Caki2 (cell line): ENCODE measurements around the gene PTPRK. TPM values are rescaled to one million over a fixed set of nuclear protein-coding genes. Genes with fewer than 3 reads are reported as not detected.

Experiments
- DNase-seq: peaks from one replicate; pipeline ENCODE4 v3.0.0-alpha.2; 2015; ENCODE audit warnings: low read depth
- in situ Hi-C: cut with HindIII; loops from 2 replicates; pipeline ENCODE4 v1.10.0; 2016; ENCODE audit warnings: low sequenced_read_pairs, low pct_unique_long_range_greater_than_20kb, mixed read lengths
- total RNA-seq: library from RNA; depleted of rRNA; stranded (reverse); fragments of >200 nt; shearing (Covaris generic); gene quantifications from 2 replicates; pipeline ENCODE4 v1.2.3, GENCODE V29; 2014; ENCODE audit warnings: low replicate concordance

Gene PTPRK
- total RNA-seq, 1 experiment from 2014 or later: 32.6 TPM

DNA sequence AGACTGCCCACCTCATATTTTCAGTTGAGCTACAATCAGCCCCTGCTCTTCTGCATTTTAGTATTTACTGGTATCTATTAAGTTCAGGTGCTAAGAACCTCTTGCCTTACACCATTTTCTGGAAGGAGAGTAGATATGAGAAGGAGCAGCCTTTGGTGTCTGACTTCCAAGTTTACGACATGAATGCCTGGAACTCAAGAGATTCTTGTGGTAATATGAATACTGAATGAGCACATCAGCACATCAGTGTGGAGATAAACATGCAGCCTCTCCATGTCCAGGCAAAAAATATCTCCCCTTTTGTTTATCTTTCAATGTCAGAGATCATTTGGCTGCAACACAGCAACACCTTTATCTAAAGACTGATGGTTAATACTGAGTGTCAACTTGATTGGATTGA, 553.8 kb downstream of the PTPRK start:
- DNase-seq: no peak
- in situ Hi-C loops: no loop called here

DNA sequence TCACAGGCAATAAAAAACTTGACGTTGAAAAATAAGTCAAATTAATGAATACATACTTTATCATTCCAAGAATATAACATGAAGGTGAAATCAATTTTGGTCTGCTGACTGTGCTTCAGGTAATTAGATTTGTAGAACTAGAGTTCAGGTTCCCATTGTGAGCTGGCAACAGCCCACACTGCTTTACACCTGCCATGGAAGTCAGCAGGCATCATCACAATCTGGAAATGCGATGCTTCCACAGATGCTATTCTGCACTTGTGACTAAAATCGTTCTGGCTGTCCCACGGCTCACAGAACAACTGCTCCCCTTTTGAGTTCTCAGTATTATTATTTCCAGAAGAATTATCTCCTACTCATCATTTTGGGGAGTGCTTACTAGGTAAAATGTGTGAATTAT, 556.9 kb downstream of the PTPRK start:
- in situ Hi-C loops: no loop called here
- no peak for DNase-seq

DNA sequence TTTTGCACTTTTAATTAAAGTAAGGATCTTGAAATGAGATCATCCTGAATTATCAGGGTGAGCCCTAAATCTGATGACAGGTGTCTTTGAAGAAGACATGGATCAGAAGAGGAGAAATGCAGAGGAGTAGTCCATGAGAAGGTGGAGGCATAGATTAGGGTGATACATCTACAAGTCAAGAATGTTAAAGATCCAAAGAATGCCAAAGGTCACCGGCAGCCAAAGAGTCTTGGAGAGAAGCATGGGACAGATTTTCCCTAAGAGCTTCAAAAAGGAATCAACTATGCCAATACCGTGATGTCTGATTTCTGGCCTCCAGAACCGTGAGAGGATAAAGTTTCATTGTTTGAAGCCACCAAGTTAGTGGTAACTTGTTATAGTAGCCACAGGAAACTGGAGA, 560.5 kb downstream of the PTPRK start:
- in situ Hi-C loops: no loop called here
- no peak for DNase-seq

DNA sequence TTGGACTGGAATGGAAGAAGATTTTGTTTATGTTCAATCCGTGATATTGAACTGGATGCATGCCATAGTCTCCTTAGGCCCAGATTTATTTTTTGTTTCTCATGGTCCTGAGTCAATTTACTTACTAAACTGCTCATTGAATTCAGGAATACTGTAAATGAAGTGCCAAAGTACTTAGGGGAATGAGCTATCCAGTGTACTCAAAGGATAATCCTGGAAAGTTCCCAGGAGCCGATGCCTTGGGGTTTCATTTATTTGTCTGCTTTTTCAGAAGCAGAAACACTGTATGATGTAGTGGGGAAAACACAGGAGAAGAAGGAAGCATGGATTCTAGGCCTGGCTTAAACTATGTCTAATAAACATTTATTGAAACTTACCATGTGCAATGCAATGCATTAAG, 563.4 kb downstream of the PTPRK start:
- DNase-seq: no peak
- in situ Hi-C loops: no loop called here

DNA sequence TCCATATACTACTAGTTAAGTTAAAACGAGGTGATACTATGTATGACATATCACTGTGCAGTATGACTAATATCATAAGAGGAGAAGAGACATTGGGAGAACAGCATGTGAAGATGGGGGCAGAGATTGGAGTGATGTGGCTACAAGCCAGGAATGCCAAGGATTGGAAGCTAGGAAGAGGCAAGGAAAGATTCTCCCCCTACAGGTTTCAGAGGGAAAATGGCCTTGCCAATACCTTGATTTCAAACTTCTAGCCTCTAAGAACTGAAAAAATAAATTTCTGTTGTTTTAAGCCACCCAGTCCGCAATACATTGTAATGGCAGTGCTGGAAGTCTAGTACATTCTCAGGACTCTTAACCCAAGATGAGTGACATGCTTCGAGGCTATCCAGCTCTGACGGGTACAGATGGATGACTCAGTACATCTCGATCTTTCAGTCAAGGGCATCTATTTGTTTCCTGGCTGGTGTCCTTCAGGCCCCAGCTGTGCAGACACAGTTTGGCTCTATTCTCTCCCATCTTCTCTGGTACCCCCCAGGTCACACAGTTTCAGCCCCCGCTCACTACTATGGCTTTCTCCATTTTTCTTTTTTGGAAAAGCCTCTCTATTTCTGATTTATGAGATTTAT, 564.0 kb downstream of the PTPRK start:
- DNase-seq: no peak
- in situ Hi-C loops: no loop called here

DNA sequence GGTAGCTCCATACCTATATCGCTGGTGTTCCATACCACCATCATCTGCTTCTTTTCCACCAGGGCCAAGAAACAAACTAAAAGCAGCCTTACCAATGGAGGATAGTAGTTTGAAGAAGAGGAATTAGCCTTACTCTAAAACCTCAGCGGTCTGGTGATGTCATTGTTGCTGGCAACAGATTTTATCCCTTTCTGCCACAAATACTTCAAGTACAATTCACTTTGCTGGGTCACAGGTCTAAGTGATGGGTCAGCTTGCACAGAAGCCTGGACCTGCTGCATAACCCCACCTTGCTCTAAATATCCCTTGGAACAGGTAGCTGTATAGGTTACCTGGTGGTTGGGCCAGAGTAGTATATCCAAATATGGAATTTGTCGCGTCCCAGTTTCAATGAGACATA, 566.3 kb downstream of the PTPRK start:
- DNase-seq: no peak
- in situ Hi-C loops: no loop called here

DNA sequence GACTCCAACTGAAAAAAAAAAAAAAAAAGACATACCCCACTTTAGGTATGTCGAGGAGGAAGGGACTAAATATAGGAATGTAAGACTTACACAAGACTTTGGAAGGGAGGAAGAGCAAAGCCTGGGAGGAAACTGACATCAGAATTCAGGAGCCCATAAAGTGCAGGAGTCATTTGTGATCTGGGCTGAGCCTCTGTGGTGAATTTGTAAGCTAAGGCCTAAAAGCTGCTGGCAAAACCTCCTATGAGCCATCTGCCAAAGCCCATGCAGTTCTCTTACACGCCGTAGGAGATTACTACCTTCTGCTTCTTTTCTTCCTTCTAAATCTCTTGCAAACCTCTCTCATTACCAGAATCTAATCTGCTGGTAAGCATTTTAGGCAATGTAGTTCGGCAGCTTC, 567.6 kb downstream of the PTPRK start:
- in situ Hi-C loops: no loop called here

DNA sequence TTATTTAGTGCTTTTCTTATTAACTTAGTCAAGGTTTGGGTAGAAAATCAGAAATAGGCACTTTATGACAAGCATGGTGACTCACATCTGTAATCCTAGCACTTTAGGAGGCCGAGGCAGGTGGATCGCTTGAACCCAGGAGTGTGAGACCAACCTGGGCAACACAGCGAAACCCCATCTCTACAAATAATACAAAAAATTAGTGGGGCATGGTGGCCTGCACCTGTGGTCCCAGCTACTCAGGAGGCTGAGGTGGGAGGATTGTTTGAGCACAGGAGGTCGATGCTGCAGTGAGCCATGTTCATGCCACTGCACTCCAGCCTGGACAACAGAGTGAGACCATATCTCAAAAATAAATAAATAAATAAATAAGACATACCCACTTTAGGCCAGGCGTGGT, 568.2 kb downstream of the PTPRK start:
- no peak for DNase-seq
- in situ Hi-C loops: no loop called here

More for the DNA sequence above, 567.6 kb downstream of the PTPRK start:
- no peak for DNase-seq

DNA sequence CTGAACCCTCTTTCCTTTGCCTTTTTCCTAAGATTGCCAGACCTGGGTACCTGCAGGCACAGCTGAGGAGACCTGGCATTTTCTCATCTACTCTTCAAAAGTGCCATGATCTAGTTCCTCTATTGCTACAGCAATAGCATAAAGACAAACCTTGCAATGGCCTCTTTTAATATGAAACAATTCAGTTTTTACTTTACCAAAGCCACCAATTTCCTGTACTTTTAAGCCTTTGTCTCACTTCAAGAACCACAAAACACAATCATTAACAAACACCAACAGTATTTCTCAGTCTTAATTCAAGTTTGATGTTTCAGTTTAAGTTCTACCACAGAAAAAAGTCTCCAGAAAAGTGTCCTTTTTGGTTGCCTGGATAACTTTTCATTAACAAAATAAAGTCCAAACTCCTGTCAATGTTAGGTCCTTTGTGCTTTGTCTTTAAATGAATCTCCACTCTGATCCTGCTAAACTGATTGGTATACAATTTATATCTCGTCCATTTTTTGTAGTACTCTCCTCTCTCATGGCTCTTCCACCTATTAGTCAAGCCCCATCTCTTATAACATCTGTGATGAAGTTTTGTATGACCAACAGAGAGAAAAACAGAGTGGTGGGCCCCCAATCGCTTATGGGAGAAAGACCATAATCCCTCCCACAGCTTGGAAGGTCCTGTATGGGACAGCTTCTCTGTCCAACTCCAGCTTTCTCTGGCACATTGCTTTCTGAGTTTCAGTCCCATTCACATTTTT, 569.1 kb downstream of the PTPRK start:
- no peak for DNase-seq
- in situ Hi-C loops: no loop called here

DNA sequence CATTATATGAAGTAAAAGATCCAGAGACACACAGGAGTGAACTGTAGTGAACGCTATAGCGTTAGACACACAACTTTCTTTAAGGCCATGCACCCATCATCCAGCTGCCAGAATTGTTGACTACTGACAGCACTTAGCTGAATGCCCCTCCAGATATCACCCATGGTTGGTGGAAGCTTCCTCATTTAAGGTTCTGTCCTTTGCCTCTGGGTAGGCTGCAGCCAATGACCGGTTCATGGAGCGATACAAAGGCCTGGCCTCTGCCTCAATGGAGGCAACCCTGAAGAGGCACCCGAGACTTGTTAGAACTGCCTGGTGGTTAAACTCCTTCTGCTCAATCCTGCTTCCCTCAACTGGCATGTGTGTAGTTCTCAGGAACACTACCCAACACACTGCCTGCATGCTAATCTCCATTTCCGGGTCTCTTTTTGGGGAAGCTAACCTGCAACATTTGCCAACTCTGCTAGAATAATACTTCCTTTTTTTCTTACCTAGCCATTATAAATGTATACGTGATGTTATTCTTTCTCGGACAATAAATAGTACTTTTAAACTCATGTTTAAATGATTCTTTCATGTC, 569.7 kb downstream of the PTPRK start:
- no peak for DNase-seq
- in situ Hi-C loops: no loop called here

DNA sequence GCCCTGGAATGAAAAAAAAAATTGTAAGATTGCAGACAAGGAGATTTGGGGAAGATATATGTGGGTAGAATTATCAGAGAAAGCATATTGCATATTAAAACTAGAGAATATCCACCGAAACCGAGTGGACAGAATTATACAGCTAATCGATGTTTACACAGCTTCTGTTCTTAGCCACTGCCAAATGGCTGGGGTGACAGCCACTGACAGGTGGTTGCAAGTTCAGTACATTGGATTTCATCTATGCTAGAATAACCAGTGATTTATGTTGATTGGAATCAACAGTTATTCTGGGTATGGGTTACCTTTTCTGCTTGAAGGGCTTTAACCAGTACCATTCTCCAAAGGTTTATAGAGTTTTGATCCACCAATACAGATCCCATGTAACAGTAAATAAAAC, 571.1 kb downstream of the PTPRK start:
- in situ Hi-C loops: no loop called here
- DNase-seq: no peak

DNA sequence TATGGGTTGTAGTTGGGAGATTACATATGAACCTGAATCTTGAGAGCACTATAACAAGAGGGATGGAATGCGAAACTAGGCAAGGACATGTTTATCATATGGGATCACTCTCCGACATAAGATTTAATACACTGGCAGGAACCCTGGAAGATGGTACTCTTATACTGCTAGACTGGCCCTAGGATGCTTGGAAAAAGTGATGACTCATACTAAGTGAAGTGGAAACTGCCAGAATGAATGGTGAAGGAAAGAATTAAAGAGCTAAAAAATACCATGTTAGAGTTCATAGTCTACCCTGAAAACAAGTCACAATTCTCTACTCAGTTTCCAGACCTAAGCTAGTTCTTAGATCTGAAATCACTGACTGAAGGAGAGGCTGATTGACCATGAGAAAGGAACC, 574.0 kb downstream of the PTPRK start:
- in situ Hi-C loops: no loop called here
- peak; percentile 16 for DNase-seq

DNA sequence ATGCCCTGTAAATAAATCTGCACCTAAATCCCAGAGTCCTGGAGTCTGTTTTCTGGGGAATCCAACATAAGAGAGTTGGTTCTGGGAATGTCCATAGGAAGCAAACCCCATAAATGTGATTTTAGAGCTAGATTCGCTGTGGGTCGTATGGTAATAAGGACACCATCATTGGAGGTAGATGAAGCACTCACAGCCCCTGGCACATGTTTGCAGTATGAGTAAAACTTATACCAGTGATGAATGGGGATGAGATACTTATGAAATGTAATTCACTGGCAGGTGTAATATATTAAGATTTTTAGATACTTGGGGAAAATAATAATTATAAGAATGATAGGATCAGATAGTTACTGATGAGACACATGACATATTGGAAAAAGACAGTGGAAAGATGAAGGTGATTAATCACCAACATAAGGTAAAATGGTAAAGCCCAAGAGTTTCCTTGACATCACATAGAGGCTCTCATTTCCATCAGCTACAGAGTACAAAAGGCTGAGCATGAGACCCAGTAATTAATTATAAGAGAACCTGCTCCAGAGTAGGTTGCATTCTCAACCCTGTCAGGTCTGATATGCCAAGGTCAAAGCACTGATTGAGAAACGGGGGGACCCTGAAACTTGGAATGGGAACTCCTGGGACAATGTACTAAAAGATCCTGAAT, 574.8 kb downstream of the PTPRK start:
- in situ Hi-C loops: no loop called here
- no peak for DNase-seq

DNA sequence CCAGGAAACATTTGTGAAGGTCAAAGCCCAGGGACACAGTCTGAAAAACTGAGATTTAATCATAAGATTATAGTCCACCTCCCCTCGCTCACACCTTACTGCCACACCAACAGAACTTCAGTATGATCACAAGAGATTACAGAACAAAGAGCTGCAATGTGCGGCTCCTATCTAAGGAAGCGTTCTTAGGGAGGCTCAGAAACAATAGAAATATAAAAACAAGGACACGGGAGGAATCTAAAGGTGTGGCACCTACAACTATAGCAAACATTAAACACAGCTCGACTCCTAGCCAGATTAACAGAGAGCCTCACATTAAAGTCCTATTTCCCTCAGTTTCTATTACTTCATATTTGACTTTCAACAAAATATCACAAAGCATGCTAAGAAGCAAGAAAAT, 579.2 kb downstream of the PTPRK start:
- no peak for DNase-seq
- in situ Hi-C loops: no loop called here

DNA sequence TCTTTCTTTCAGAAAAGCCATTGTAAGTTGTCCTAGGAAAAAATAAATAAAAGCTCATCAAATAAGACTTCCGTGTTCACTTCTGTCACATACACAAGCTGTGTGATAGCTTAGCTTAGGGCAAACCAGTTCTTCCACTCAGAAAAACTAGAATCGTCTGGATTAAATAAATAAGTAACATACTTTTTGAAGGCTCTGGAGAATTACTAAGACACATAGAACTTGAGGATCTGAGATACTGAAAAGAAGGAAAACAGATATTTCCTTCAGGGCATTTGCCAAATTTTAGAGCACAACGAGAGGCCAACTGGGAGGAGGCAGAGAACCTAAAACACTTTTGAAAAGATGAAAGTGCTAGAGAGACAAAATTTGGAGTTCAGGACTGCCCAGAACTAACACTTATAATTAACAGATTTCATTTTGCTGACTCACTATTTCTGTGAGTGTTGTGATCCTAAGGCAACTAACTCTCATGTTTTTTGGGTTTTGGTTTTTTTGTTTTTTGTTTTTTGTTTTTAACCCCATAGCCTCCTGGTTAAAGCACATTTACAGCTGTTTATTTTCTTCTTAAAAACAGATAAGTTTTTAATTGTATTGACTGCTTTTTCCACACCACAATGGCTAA, 580.8 kb downstream of the PTPRK start:
- in situ Hi-C loops: no loop called here
- no peak for DNase-seq

DNA sequence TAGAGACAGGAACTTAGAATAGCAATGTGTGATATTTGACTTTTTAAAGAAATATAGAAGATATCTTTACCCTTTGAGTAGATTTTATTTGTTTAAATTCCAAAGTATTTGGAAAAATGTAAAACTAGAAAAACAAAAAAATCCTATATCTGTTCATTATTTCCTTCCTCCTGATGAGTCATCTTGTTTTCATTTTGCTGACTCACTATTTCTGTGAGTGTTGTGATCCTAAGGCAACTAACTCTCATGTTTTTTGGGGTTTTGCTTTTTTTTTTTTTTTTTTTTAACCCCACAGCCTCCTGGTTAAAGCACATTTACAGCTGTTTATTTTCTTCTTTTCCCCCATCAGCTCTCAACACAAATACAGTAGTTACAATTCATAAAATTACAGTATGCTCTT, 581.7 kb downstream of the PTPRK start:
- peak; percentile 43 for DNase-seq
- in situ Hi-C loops: no loop called here

DNA sequence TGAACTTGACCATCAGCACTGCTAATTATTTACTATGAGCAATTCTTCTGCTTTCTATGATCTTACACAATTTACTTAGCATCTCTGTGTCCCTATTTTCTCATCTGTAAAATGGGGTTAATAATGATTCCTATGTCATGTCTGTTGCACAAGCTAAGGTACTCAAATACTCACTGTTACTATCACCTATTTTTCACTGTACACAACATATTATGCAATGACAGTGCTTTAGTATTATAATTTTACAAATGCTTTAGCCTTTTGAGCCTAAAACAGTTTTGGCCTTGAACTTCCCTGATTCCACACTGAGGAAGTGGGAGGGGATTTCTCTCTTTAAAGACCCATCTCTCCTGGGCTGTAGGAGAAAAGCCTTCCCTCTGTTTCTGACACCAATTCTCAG, 582.7 kb downstream of the PTPRK start:
- in situ Hi-C loops: no loop called here
- no peak for DNase-seq

DNA sequence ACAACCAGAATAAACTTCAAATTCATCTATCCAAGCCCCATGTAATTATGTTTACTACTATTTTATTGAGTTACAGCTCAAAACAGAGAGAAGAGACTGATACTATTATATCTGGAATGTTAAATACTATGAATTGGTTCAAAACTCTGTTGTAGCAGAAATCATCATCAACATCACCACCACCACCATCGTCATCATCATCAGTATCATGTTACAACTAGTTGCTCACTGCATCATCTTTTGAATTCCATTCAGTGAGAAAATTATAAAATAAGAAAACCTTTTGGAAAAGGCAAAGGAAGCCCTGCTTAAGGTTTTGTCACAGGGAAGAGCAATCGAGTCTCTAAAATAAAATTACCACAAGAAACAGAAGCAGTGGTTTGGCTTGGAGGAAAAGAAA, 583.3 kb downstream of the PTPRK start:
- no peak for DNase-seq
- in situ Hi-C loops: no loop called here

DNA sequence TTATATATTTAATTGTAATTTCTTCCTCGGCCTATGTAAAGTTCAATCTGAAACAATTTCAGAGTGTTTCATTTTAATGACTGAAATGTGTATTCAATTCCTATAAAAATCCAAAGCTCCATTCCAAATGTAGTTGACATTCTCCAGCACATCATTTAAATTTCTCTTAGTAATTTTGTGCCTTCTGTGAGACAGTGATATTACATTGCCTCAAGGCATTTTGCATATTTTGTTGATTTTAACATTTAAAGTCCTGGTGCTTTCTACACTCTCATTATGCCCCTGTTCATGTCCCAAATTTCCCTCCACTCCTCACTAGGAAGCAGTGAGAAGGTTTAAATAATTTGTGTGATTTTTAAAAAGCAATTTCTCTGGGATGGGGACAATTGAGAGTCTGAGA, 585.4 kb downstream of the PTPRK start:
- in situ Hi-C loops: no loop called here
- no peak for DNase-seq
